Bronchial epithelial cell (primary cell): ENCODE data around the gene TEX54. TPM values are rescaled to one million over a fixed set of nuclear protein-coding genes. Genes with fewer than 3 reads are reported as not detected.
A peak's percentile ranks its signal among the peaks of the same experiment; 100 is the strongest.
"Not testable (repeated sequence)": the region's sequence is repeated elsewhere in the genome, so short reads cannot be mapped to it uniquely, and the experiment has no call there.

ENCODE experiments used
- DNase-seq: peaks from one replicate; pipeline ENCODE4 v3.0.0-alpha.2; 2010; ENCODE audit warnings: low read depth
- FAIRE-seq: peaks from 2 replicates; lab custom pipeline; 2011; peaks lifted over from hg19 to GRCh38; lab: Jason Lieb, UNC
- H3K27me3 ChIP-seq: 2 replicates; pipeline ENCODE4 v1.5.1; 2011; ENCODE audit warnings: low read length; ENCODE audit not compliant: control insufficient read depth, insufficient read depth
- H3K36me3 ChIP-seq: 2 replicates; pipeline ENCODE4 v1.5.1; 2011; ENCODE audit warnings: low read length; ENCODE audit not compliant: control insufficient read depth, insufficient read depth
- H3K4me3 ChIP-seq: 2 replicates; pipeline ENCODE4 v1.5.1; 2011; ENCODE audit warnings: mild to moderate bottlenecking, low read depth, low read length, control low read depth
- total RNA-seq: library from RNA; depleted of rRNA; stranded (reverse); fragments of >200 nt; gene quantifications from 2 replicates; pipeline ENCODE4 v1.2.1, GENCODE V29; 2014
- TF ChIP-seq, protein P1 (sequence below): IDR thresholded peaks from 2 replicates; pipeline ENCODE4 v1.5.1; 2011; ENCODE audit warnings: mild to moderate bottlenecking, moderate library complexity, low read length, control low read depth, inconsistent platforms; ENCODE audit not compliant: insufficient read depth, severe bottlenecking

TEX54 gene
- total RNA-seq, 1 donor from 2014 or later = not detected

DNA sequence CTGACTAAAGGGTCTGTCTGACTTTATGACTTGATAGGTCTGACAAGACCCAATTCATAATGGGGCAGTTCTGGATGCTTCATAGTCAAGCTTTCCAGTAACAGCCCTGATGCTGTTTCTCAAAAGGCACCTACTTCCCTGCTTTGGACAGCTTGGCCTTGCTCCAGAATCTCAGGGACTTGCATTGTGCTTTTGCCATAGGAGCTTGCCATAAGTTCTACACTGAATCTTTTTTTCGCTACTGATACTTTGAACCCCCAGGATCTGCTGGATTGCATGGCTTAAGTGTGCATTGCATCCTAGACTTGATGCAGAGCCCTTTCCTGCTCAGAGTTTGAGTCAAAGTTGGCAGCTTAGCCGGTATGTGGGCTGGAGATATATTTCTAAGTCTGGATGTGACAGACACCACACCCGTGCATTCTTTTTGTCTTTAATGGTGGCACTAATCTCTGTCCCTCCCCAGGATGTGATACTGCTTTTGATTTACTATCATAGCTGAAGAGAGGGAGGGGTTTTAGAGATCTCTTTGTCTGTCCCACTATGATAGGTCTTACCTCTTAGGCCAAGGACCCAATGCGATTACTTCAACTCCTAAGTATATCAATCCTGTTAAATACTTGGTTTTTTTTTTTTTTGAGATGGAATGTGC is 31.2 kb upstream of the TEX54 start:
- no peak overlapping the region for H3K4me3 ChIP-seq
- no peaks in the 10 kb centered on the region for H3K27me3 ChIP-seq
- no peaks in the 10 kb centered on the region for H3K36me3 ChIP-seq
- FAIRE-seq (no peak), DNase-seq (no peak)
- TF ChIP-seq, protein P1, sequence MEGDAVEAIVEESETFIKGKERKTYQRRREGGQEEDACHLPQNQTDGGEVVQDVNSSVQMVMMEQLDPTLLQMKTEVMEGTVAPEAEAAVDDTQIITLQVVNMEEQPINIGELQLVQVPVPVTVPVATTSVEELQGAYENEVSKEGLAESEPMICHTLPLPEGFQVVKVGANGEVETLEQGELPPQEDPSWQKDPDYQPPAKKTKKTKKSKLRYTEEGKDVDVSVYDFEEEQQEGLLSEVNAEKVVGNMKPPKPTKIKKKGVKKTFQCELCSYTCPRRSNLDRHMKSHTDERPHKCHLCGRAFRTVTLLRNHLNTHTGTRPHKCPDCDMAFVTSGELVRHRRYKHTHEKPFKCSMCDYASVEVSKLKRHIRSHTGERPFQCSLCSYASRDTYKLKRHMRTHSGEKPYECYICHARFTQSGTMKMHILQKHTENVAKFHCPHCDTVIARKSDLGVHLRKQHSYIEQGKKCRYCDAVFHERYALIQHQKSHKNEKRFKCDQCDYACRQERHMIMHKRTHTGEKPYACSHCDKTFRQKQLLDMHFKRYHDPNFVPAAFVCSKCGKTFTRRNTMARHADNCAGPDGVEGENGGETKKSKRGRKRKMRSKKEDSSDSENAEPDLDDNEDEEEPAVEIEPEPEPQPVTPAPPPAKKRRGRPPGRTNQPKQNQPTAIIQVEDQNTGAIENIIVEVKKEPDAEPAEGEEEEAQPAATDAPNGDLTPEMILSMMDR = no peak

DNA sequence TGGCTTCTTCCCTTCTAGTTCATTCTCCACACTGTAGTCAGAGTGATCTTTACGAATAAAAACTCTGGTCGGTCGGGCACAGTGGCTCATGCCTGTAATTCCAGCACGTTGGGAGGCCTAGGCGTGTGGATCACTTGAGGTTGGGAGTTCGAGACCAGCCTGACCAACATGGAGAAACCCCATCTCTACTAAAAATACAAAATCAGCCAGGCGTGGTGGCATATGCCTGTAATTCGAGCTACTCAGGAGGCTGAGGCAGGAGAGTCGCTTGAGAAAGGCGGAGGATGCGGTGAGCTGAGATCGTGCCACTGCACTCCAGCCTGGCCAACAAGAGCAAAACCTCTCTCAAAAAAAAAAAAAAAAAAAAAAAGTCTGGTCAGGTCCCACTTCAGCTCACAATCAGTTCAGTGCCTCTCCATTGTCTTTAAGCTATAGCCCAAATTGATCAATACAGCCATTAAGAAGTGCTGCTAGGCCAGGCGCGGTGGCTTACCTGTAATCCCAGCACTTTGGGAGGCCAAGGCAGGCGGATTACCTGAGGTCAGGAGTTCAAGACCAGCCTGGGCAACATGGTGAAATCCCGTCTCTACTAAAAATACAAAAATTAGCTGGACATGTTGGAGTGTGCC is 29.0 kb upstream of the TEX54 start:
- not testable (repeated sequence) for DNase-seq, H3K36me3 ChIP-seq, FAIRE-seq, H3K4me3 ChIP-seq, H3K27me3 ChIP-seq

DNA sequence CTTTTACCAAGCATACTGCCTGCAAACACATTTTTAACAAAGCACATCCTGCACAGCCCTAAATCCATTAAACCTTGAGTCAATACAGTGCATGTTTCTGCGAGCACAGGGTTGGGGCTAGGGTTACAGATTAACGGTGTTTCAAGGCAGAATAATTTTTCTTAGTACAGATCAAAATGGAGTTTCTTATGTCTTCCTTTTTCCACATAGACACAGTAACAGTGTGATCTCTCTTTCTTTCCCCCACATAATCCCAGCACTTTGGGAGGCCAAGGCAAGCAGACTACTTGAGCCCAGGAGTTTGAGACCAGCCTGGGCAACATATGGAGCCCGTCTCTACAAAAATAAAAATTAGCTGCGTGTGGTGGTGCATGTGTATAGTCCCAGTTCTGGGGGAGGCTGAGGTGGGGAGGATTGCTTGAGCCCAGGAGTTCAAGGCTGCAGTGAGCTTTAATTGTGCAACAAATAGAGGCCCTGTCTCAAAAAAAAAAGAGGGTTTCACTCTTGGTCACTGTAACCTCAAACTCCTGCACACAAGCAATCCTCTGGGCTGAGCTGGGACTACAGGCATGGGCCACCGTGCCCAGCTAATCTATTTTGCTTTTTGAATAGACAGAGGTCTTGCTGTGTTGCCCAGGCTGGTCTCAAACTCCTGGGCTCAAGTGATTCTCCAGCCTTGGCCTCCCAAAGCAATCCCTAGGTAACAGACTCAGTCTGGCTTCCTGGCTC is 28.4 kb upstream of the TEX54 start:
- no peaks in the 10 kb centered on the region for H3K27me3 ChIP-seq
- FAIRE-seq (no peak), DNase-seq (no peak)
- TF ChIP-seq, protein P1 = no peak
- no peak overlapping the region for H3K4me3 ChIP-seq
- no peaks in the 10 kb centered on the region for H3K36me3 ChIP-seq

DNA sequence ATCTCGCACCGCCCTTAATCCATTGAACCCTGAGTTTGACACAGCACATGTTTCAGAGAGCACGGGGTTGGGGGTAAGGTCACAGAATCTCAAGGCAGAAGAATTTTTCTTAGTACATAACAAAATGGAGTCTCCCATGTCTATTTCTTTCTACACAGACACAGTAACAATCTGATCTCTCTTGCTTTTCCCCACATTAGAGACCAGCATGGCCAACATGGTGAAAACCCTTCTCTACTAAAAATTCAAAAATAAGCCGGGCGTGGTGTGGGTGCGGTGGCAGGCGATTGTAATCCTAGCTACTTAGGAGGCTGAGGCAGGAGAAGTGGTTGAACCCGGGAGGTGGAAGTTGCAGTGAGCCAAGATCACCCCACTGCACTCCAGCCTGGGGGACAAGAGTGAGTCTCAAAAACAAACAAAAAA is 26.7 kb upstream of the TEX54 start:
- not testable (repeated sequence) for H3K27me3 ChIP-seq, DNase-seq, H3K36me3 ChIP-seq, H3K4me3 ChIP-seq, FAIRE-seq

DNA sequence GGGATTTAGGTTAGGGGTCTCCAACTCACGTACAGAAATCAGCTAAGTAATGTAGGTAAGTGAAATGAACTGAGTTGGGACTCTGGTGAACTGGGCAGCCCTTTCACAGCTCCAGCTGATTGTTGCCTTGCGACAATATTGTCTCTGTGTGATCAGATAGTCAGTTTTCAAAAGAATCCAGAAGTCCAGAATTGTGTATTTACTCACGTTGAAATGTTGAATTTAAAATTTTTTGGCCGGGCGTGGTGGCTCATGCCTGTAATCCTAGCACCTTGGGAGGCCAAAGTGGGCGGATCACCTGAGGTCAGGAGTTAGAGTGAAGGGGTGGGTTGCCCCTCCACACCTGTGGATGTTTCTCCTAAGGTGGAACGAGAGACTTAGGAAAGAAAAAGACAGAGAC is 25.6 kb upstream of the TEX54 start:
- DNase-seq = no peak
- no peak overlapping the region for H3K4me3 ChIP-seq

DNA sequence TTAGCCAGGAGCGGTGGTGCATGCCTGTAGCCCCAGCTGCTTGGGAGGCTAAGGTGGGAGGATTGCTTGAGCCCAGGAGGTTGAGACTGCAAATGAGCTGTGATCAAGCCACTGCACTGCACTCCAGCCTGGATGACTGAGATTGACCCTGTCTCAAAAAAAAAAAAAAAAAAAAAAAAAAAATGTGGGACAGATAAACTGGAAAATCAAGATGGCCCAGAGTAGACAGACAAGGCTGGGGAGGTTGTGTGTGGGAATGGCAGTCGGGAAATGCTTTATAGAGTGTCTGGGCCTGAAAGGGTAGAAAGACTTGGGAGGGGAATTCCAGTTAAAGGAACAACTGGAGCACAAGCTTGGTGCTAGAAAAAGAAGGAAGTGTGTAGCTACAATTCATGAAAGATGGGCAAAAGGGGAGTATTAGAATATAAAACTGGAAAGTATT is 24.9 kb upstream of the TEX54 start:
- Histone ChIP-seq H3K27me3 (no peaks in the 10 kb centered on the region), H3K36me3 (peaks cover 17% of the 10 kb centered on the region), H3K4me3 (no peak overlapping the region)
- TF ChIP-seq, protein P1 = no peak
- DNase-seq (peak; percentile 64), FAIRE-seq (no peak)

More for the DNA sequence above, 25.6 kb upstream of the TEX54 start:
- TF ChIP-seq, protein P1 = no peak
- Histone ChIP-seq H3K27me3 (no peaks in the 10 kb centered on the region), H3K36me3 (peaks cover 12% of the 10 kb centered on the region)
- FAIRE-seq = no peak
